Parathyroid adenoma (tissue), 2 donors: ENCODE data around the gene LRRC23.
"Not testable (repeated sequence)": the region's sequence is repeated elsewhere in the genome, so short reads cannot be mapped to it uniquely, and the experiment has no call there.

Experiments used
- H2AFZ ChIP-seq: fragments of 300-600 bp; sonication (generic); one replicate; pipeline ENCODE4 v1.7.0; 2017; ENCODE audit warnings: antibody characterized with exemption, mild to moderate bottlenecking
- H3K27ac ChIP-seq: fragments of 300-600 bp; sonication (generic); one replicate; pipeline ENCODE4 v1.7.0; 2017
- H3K27me3 ChIP-seq: fragments of 300-600 bp; sonication (generic); one replicate; pipeline ENCODE4 v1.7.0; 2017; ENCODE audit warnings: low read length; ENCODE audit not compliant: control insufficient read depth, insufficient read depth
- H3K36me3 ChIP-seq: fragments of 300-600 bp; sonication (generic); one replicate; pipeline ENCODE4 v1.7.0; 2017; ENCODE audit warnings: low read length; ENCODE audit not compliant: control insufficient read depth, insufficient read depth
- H3K4me1 ChIP-seq: fragments of 300-600 bp; sonication (generic); one replicate; pipeline ENCODE4 v1.7.0; 2017; ENCODE audit warnings: control low read depth
- H3K4me2 ChIP-seq: fragments of 300-600 bp; sonication (generic); one replicate; pipeline ENCODE4 v1.7.0; 2017; ENCODE audit warnings: low read length
- H3K4me3 ChIP-seq: fragments of 300-600 bp; sonication (generic); one replicate; pipeline ENCODE4 v1.7.0; 2017; ENCODE audit warnings: low read depth, low read length
- H3K79me2 ChIP-seq: fragments of 300-600 bp; sonication (generic); one replicate; pipeline ENCODE4 v1.7.0; 2017; ENCODE audit warnings: control low read depth
- H3K9ac ChIP-seq: fragments of 300-600 bp; sonication (generic); one replicate; pipeline ENCODE4 v1.7.0; 2017; ENCODE audit warnings: mild to moderate bottlenecking
- H3K9me3 ChIP-seq: fragments of 300-600 bp; sonication (generic); one replicate; pipeline ENCODE4 v1.7.0; 2017; ENCODE audit warnings: low read length; ENCODE audit not compliant: control insufficient read depth
- CTCF ChIP-seq: fragments of 300-600 bp; sonication (generic); IDR thresholded peaks from one replicate; pipeline ENCODE4 v1.7.0; 2017; ENCODE audit warnings: antibody characterized with exemption, mild to moderate bottlenecking
- donor health status: primary hyperparathyroidism.

The LRRC23 gene

GRCh38 chr12:6905414-6906040 lies 905 bp downstream of the LRRC23 start:
- H3K27me3 ChIP-seq = no peaks in the 10 kb centered on the region
- H3K9ac ChIP-seq = peak overlapping the region; percentile 62
- peak overlapping the region; percentile 87 for H3K4me2 ChIP-seq

GRCh38 chr12:6908141-6908540 lies 3.5 kb downstream of the LRRC23 start:
- H3K4me2 ChIP-seq, H3K4me3 ChIP-seq, H3K4me1 ChIP-seq, H3K79me2 ChIP-seq, H3K27me3 ChIP-seq, H3K36me3 ChIP-seq, H3K27ac ChIP-seq, H3K9ac ChIP-seq, H3K9me3 ChIP-seq, H2AFZ ChIP-seq: not testable (repeated sequence)

More at GRCh38 chr12:6905414-6906040, 905 bp downstream of the LRRC23 start:
- H3K4me3 ChIP-seq = peak overlapping the region; percentile 75
- peak overlapping the region; percentile 95 for H2AFZ ChIP-seq
- H3K27ac ChIP-seq = peak overlapping the region; percentile 88
- TF ChIP-seq CTCF = no peak
- no peaks in the 10 kb centered on the region for H3K9me3 ChIP-seq
- H3K4me1 ChIP-seq = peaks cover 8% of the 10 kb centered on the region
- H3K79me2 ChIP-seq = no peaks in the 10 kb centered on the region
- H3K36me3 ChIP-seq = no peaks in the 10 kb centered on the region

- no peaks in the 10 kb centered on the region for H3K27me3 ChIP-seq
- no peak overlapping the region for H3K4me3 ChIP-seq
- H3K9ac ChIP-seq = no peak overlapping the region
Measured at GRCh38 chr12:6909421-6910145, 5.0 kb downstream of the LRRC23 start.

GRCh38 chr12:6912164-6912935 lies 7.7 kb downstream of the LRRC23 start:
- no peak overlapping the region for H2AFZ ChIP-seq
- no peaks in the 10 kb centered on the region for H3K4me1 ChIP-seq
- no peaks in the 10 kb centered on the region for H3K79me2 ChIP-seq
- H3K4me3 ChIP-seq = no peak overlapping the region
- H3K36me3 ChIP-seq = no peaks in the 10 kb centered on the region
- no peaks in the 10 kb centered on the region for H3K9me3 ChIP-seq
- no peak overlapping the region for H3K4me2 ChIP-seq
- no peak for TF ChIP-seq CTCF
- no peak overlapping the region for H3K9ac ChIP-seq
- H3K27ac ChIP-seq = no peak overlapping the region
- H3K27me3 ChIP-seq = no peaks in the 10 kb centered on the region

More at GRCh38 chr12:6909421-6910145, 5.0 kb downstream of the LRRC23 start:
- H2AFZ ChIP-seq = no peak overlapping the region
- TF ChIP-seq CTCF = no peak
- no peak overlapping the region for H3K27ac ChIP-seq
- no peak overlapping the region for H3K4me2 ChIP-seq
- no peaks in the 10 kb centered on the region for H3K36me3 ChIP-seq
- no peaks in the 10 kb centered on the region for H3K9me3 ChIP-seq
- no peaks in the 10 kb centered on the region for H3K79me2 ChIP-seq
- H3K4me1 ChIP-seq = no peaks in the 10 kb centered on the region
